Left renal cortex interstitium (tissue), 4 donors: Measurements from ENCODE around the gene FLOT1. TPM values are rescaled to one million over a fixed set of nuclear protein-coding genes. Genes with fewer than 3 reads are reported as not detected.
A peak's percentile ranks its signal among the peaks of the same experiment; 100 is the strongest.

ENCODE experiments used
- DNase-seq, 4 donors: peaks; one replicate each; pipeline ENCODE4 v3.0.0-alpha.2; 2013; ENCODE audit warnings: low read depth in 4 of 4, low spot score in 2 of 4, missing footprints in 1 of 4
- polyA plus RNA-seq, 4 donors: library from polyadenylated mRNA; unstranded; fragments of 120-200 nt; gene quantifications; one replicate each; pipeline ENCODE4 v1.2.1, GENCODE V29; 2013; ENCODE audit not compliant: insufficient read length in 4 of 4

FLOT1 gene, protein sequence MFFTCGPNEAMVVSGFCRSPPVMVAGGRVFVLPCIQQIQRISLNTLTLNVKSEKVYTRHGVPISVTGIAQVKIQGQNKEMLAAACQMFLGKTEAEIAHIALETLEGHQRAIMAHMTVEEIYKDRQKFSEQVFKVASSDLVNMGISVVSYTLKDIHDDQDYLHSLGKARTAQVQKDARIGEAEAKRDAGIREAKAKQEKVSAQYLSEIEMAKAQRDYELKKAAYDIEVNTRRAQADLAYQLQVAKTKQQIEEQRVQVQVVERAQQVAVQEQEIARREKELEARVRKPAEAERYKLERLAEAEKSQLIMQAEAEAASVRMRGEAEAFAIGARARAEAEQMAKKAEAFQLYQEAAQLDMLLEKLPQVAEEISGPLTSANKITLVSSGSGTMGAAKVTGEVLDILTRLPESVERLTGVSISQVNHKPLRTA
- 100 to 1,000 TPM; 141 to 148 (median 146) TPM for polyA plus RNA-seq

DNA sequence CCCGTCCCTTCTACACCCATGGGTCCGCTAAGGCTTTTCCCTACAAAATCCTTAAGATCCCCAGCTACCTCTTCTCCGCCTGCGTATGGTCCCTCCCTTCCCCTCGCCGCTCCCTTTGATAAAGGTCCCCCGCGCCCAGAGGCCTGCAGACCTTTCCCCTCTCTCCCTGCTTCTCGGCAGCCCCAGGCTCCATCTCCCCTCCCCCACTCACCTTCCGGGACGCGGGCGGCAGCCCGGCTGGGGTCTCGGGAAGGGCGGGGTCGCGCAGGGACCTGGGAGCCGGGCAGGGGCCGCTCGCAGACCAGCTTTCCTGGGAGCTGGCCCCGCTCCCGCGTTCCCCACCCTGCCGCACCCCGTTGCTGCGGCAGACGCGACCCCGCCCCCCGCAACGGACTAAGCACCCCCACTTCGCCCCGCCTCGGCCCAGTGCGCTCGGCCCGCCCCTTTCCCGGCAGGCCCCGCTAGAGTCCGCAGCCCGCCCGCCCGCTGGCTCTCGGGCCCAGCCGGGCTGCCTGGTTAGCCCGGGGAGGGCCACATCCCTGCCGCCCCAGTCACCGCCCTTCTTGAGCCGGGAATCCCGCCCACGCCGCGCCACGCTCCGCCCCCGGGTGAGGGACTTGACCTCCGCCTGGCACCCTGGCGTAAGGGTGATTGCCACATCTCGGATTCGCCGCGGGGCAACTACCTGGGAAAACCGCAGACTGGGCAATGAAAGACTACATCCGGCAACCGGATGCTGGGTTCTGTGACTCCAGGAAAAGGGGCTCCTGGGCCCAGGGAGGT, at the start of gene FLOT1:
TSS of gene FLOT1 (minus strand) at position 372 of the 783 bp plus-strand sequence. CDS start 498 bp downstream, outside the sequence.
- peak in 3 of 4 donors; percentile 69 to 76 (median 73) for DNase-seq

DNA sequence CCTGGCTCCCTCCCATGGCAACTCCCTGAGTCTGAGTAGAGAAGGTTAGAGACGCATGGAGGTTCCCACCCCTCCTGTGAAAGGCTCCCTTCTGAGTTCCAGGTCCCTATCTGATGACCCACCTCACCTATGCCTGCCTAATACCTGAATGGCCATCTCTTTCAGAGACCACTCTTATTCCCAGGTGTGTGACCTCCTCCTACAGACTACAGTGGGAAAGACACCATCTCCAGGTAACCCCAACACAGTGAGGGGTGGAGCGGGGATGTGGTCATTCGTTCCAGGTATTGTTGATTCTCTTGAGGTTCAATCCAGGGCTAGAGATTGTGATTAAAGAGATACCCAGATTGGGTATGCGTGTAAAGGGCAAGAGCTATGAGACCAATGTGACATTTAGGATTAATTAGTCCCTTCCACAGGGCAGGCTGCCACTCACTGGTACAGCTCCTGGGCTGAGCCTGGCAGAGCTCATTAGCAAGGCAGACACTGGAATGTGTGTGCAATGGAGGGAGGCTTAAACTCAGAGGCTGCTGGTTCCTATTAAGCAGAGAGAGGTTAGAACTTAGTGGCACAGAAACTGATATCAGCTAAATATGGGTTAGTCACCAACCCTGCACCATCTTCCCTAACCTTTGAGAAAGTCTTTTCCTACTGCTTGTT, 48.4 kb upstream of the FLOT1 start:
- no peak for DNase-seq

DNA sequence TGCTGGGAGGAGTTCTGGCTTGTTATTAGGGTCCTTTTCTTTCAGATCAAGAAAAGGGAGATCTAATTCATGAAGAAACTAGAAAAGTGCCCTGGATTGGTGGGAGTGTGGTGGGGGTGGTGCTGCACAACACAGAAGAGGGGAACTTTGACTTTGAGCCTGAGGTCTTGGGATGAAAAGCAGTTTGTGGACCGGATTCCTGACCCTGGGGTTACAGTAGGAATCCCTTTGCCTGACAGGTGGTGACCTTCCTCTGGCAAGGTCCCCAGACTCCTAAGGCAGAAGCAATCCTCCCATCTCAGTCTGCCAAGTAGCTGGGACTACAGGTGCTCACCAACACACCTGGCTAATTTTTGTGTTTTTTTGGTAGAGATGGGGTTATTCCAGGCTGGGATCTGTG, 47.1 kb upstream of the FLOT1 start:
- no peak for DNase-seq

DNA sequence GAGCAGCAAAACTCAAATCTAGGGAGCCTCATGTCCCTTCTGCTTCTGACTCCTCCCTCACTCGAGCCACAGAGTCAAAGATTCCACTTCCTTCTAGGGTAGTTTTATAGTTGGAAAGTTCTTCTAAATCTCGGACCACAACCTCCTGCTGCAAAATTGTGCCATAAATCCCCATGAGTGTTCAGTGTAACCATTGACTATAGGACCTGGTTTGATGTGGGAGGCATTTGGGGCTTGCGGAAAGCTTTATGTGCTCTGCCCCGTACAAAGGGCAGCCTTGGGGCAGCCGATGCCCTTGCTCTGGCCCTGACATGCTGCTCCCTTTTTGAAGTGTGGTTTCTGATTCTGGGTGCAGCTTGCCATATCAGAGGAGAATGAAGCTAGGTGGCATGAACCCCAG, 45.5 kb upstream of the FLOT1 start:
- no peak for DNase-seq

DNA sequence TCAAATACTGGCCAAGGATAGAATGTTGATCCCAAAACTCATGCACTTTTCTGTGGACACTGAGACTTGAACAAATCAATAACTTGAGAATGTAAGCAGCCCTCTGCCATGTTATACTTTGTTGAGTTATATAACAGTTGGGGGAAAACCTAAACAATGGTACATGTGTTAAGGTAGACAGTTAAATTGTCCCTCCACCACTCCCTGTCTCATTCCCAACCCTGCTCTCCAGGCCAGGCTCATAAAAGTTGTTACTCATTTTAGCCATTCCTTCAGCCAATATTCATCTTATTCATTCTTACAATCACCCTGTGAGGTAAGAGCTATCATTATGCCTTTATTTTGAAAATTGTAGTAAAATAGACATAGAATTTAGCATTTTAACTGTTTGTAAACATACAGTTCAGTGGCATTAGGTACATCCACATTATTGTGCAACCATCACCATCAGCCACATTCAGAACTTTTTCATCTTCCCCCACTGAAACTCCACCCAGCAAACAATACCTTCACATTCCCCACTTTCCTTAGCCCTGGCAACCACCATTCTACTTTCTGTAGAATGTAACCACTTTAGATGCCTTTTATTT, 40.0 kb upstream of the FLOT1 start:
- no peak for DNase-seq

DNA sequence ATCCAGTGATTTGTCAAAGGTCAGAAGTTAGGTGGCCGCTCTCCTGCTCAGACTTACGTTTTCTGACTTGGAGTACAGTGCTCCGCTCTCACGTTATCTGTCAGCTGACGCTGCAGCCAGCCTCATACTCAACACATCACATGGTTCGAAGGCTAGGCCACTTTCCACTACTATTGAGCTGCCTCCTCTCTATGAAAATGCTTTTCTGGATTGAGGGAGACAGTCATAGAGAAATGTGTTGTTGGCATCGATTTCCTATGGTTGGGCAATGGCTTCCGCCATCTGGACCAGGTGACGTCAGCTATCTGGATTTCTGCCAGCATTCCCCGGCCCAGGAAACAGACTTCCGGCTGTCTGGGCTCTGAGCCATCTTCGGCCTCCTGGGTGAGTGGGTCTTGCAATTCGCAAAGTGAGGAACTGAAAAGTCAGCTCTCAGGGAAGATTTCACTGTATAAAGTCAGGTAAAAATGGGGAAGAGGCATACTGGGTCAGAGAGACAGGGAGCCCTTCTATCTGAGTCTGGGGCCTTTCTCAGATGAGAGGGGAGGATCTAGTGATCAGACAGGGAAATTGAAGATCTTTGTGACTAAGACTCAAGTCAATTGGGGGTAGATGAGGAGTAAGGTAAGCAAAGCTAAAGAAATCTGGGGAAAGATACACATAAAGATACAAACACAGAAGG, 39.4 kb upstream of the FLOT1 start:
- peak in 1 of 4 donors; percentile 57 for DNase-seq

DNA sequence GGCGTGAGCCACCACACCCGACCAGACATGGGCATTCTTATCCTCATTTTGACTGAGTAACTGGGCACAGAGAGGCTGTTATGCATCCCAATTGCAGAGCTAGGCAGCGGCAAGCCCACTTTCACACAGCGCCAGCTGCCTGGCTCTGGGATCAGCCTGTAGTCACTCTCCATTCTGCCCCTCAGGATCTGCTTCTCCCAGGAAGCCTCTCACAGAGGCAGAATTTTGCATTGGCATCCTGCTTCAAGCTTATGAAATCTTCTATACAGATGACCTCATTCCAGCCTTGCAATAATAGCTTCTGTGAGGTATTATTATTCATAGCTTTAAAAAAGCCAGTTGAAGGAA, 38.9 kb upstream of the FLOT1 start:
- DNase-seq, result no peak

DNA sequence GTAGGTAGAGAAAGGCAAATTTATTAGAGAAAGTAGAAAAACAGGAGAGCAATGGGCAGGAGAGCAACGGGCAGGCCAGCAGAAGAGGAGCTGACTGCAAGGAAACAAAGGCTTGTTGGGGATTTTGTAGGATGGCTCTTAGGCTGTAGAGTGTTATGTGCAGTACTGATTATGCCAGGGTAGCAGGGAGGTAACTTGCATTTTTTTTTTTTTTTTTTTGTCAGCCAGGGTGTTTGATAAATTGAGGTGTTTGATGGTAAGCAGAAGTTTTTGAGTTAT, 38.1 kb upstream of the FLOT1 start:
- DNase-seq, result no peak

DNA sequence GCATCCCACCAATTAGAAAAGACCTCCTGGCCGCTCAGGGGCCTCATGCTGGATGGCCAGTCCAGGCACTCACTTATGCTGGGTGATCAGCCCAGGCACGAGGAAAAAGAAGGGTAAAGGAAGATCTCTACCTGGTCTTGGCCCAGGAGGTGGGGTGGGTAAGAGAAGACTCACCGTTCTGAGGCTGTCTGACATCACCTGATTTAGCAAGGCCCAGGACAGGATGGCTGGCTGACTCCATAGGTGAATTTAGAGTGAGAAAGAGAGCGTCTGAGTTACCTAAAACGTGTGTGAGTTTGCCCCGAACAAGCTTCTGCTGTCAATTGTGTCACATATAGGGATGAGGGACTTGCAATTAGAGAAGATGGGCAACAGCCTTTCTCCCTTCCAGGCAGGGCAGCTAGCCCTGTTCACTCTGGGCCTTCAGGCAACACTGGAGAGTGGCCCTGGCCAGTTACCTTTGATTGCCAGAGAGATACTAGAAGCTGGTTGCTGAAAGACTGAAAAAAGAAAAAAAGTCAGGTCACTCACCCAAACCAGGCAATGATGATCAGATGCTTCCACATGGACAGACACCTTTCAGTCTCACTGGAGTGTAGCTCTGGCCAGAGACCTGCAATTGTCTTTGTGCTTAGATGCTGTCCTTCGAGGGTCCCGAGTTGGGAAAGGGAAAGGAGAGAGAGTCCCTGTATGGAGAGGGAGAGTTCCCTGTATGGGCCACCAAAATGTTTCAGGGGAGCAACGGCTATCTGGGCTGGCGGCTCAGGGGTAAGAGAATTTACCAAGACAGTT, 37.6 kb upstream of the FLOT1 start:
- no peak for DNase-seq

DNA sequence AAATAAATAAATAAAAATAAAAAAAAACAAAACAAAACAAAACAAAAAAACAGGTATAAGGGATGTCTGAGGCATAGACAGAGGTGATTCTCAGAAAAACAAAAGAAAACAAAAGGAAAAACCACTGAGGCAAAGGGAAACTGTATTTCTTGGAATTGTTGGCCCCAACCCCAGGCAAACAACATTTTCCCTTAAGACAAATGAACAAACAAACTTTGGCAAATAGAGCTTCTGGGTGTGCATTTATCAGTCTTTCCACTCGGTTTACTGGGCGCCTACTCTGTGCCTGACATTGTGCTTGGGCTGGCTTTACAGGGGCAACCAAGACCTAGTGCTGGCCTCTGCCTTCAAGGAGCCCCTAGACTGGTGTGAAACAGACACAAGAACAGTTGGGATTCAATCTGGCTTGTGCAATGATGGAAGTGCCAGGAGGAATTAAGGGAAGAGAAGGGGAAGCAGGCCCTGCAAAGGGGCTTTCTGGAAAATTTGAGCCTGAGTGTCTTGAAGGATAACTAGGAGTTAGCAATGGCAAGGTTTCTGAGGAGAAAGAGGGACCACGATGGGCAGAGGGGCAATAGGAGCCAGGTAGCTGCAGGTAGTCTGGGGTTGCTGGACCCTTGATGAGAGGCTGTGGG, 35.6 kb upstream of the FLOT1 start:
- DNase-seq, result no peak

DNA sequence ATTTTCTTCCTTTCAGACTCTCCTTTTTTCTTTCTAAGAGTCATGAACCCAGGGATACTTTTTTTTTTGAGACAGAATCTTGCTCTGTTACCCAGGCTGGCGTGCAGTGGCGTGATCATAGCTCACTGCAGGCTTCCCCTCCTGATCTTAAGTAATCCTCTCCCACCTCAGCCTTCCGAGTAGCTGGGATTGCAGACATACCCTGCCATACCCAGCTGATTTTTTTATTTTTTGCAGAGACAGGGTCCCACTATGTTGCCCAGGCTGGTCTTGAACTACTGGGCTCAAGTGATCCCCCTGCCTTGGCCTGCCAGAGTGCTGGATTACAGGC, 34.6 kb upstream of the FLOT1 start:
- DNase-seq, result no peak

DNA sequence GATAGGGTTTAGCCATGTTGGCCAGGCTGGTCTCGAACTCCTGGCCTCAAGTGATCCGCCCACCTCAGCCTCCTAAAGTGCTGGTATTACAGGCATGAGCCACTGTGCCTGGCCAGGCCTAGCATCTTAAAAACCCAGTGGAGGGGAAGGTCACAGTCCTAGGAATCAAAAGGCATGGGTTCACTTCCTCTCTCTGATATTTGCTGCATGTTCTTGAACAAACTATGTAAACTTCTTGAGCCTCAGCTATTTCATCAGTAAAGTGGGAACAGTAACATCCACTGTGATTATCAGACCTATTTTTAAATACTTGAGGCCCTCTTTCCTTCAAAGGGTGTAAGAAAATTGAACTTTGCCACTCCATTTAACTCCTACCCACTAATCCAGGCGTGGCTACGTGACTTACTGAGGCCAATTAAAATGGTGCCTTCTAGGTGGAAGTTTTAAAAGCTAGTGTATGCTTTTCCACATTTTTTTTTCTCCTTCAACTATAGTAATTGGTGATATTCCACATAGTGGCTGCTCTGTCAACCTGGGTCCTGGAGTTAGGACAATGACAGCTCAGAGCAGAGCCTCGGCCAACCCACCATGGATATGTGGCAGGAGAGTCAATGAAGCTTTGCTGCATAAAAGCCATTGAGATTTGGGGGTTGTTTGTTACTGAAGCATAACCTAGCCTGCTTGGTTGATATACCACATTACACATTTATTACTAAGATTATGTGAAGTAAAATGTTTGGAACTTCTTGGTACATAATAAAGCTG, 34.1 kb upstream of the FLOT1 start:
- DNase-seq, result no peak

DNA sequence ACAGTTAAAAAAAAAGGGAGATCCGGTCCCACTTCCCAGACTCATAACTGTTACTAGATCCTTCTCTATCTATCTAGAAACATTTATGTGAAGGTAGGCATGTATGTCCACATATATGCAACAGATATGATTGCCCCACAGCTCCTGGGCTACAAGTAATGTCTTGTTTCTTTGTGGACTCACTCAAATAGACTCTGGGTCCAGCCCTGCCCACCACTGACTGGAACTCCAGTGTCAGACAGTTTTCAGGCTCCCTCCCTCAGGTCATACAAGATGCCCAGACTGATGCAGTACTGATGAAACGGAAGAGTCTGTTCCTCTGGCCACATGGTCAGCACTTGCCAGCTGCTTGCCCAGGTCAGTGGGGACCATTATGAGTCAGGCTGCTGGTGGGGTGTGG, 32.6 kb upstream of the FLOT1 start:
- no peak for DNase-seq

DNA sequence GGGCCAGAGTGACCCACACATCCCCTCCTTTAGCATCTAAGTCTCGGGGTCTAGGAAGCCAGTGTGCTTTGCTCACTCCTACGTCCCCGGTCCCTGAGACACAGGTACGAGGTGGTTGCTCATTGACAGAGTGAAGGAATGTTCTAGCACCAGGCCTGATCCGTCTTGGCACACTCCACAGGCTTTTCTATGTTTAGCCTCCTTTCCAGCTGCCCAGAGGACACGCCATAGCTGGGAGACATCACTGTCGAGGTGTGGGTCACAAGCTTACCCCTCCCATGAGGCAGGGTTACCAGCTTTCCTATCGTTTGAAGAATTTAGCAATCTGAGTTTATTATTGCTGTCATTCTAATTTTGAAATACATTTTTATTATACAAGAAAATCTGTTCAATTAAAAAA, 32.2 kb upstream of the FLOT1 start:
- DNase-seq, result no peak

DNA sequence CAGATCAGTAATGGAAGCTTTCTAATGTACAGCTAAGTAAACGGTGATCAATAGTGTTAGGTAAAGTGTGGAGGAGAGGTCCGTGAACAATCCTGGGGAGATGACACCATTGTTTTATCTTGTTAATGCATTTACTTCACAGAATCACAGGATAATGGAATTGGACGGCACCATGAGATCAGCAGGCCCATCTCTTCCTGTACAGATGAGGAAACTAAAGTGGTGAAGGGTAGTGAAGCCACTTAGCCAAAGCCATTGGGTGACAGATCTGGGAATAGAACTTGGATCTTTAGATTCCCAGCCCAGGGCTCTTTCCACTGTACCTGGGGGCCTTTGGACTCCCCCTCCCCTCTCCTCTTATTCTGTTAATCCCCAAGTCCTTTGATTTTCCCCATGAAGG, 28.1 kb upstream of the FLOT1 start:
- no peak for DNase-seq

DNA sequence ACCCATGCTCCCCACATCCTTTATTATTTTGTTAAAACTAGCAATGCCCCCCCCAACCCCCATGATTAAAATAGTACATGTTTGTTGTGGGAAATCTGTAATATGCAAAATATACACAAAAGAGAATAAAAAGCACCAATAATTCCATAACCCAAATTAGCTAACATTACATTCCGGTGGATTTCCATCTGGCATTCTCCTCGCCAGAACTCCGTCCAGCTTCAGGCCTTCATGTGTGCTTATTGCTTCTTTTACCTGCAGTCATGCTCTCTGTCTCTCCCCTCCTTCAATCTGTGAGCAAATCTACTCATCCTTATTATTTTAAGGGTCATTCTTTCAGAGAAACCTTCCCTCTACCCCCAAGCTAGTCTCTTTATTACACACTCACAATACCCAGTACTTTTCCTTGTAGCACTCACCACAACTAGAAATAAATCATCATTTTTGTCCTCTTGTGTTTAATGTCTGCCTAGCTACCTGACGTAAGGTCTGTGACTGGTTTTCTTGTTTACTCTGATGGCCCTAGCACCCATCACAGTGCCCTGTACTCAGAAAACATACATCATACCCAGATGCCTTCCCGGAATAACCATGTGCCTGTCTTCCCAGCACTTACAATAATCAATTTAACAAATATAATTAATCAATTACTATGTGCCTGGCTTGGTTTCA, 27.5 kb upstream of the FLOT1 start:
- DNase-seq, result no peak

DNA sequence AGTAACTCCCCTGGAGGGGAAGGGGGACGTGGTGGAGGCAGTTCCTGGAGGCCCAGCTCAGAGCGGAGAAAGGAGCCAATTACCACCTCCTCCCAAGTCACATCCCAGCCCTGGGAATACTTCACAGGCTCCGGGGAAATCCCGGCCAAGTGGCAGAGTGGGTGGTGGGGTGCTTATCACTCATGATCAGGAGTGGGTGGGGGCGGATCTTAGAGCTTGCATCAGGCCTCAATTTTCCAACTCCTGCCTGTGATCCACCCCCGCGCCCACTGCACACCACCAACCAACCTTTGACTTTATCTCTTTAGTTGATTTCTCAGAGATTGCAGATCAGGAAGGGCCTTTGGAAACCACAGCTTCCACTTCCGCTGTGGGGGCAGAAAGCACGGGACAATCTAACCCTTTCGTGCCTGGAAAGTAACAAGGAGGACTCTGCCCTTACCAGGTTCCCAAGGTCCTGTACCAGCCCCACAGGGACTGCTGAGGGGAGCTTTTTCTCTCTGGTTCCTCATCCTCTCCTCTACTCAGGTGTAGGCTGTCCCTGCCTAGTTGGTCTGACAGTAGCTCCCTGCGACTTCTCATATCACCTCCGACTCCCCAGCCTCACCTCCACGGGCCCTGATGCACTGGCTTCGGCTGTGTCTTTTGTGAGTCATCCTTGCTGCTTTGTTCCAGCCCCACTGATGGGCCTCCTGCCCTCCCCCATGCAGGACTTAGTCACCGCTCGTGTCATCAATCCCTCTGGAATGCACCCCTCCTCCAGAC, 26.8 kb upstream of the FLOT1 start:
- no peak for DNase-seq
